Endodermal cell (in vitro differentiated cells): ENCODE measurements around the gene OR1L6. TPM values are rescaled to one million over a fixed set of nuclear protein-coding genes. Genes with fewer than 3 reads are reported as not detected.

Source experiments
- DNase-seq: peaks from one replicate; pipeline ENCODE4 v3.0.0-alpha.2; 2017
- H3K27ac ChIP-seq: 2 replicates; pipeline ENCODE4 v1.5.1; 2013; ENCODE audit warnings: mild to moderate bottlenecking, low read depth, low read length, moderate library complexity
- H3K27me3 ChIP-seq: 2 replicates; pipeline ENCODE4 v1.6.1; 2013; ENCODE audit warnings: mild to moderate bottlenecking, low read length, moderate library complexity; ENCODE audit not compliant: insufficient read depth, control insufficient read depth, poor library complexity, severe bottlenecking
- H3K36me3 ChIP-seq: 2 replicates; pipeline ENCODE4 v1.7.0; 2013; ENCODE audit warnings: mild to moderate bottlenecking, low read length, moderate library complexity; ENCODE audit not compliant: control insufficient read depth, insufficient read depth
- H3K4me1 ChIP-seq: one replicate; pipeline ENCODE4 v1.7.0; 2013; ENCODE audit warnings: low read length; ENCODE audit not compliant: control insufficient read depth, insufficient read depth
- H3K4me3 ChIP-seq: 2 replicates; pipeline ENCODE4 v1.5.1; 2013; ENCODE audit warnings: mild to moderate bottlenecking, low read length, moderate library complexity
- H3K9ac ChIP-seq: 2 replicates; pipeline ENCODE4 v1.6.1; 2013; ENCODE audit warnings: mild to moderate bottlenecking, low read length, moderate library complexity; ENCODE audit not compliant: poor library complexity, severe bottlenecking; ENCODE audit errors: extremely low read depth
- H3K9me3 ChIP-seq: 2 replicates; pipeline ENCODE4 v1.6.1; 2013; ENCODE audit warnings: mild to moderate bottlenecking, low read length, moderate library complexity; ENCODE audit not compliant: control insufficient read depth
- H3K27ac Mint-ChIP-seq: 2 replicates; pipeline ENCODE4 v1.8.0; 2020; ENCODE audit warnings: mixed read lengths
- H3K27me3 Mint-ChIP-seq: 2 replicates; pipeline ENCODE4 v1.8.0; 2021; ENCODE audit warnings: mild to moderate bottlenecking, mixed read lengths; ENCODE audit not compliant: insufficient read depth
- H3K36me3 Mint-ChIP-seq: 2 replicates; pipeline ENCODE4 v1.8.0; 2020; ENCODE audit warnings: low read depth, mixed read lengths
- H3K4me1 Mint-ChIP-seq: 2 replicates; pipeline ENCODE4 v1.8.0; 2020; ENCODE audit warnings: mixed read lengths
- H3K4me3 Mint-ChIP-seq: 2 replicates; pipeline ENCODE4 v1.8.0; 2020; ENCODE audit warnings: mild to moderate bottlenecking, moderate library complexity, mixed read lengths
- H3K9me3 Mint-ChIP-seq: 2 replicates; pipeline ENCODE4 v1.8.0; 2020; ENCODE audit warnings: mild to moderate bottlenecking, mixed read lengths
- CTCF ChIP-seq: fragments of 200-600 bp; sonication (generic); conservative IDR thresholded peaks from 2 replicates; pipeline ENCODE4 v1.5.0; 2021; ENCODE audit warnings: antibody characterized with exemption, mild to moderate bottlenecking
- WGBS, 2 experiments: methylation state at CpG; one replicate each; pipeline versions ENCODE4 v1.1.5 to v1.1.7; 2013; ENCODE audit warnings: missing lambda C conversion rate in 2 of 2, mixed read lengths in 1 of 2; ENCODE audit not compliant: insufficient coverage in 1 of 2, insufficient read length in 1 of 2; 5-methylcytosine and 5-hydroxymethylcytosine counted together
- total RNA-seq, 2 donors: library from RNA; stranded (reverse); fragmentation: NEBNext Ultra II Directional in 1 of 2; extraction: Animal tissue kit (Norgen Biotek cat#: 25700) in 1 of 2; gene quantifications; 2 replicates in 1 of 2; 3 replicates in 1 of 2; pipeline ENCODE4 v1.2.1, GENCODE V29; 2021

Gene OR1L6
- total RNA-seq, 2 donors from 2014 or later: not detected

GRCh38 chr9:122767817-122768216, 25.7 kb downstream of the OR1L6 start:
- H3K36me3 ChIP-seq: no peaks in the 10 kb centered on the region
- no peak for DNase-seq
- H3K9me3 ChIP-seq: peaks cover 4% of the 10 kb centered on the region
- H3K4me3 ChIP-seq: no peak overlapping the region
- H3K9me3 Mint-ChIP-seq: peaks cover 55% of the 10 kb centered on the region
- no peak for TF ChIP-seq CTCF
- WGBS, 2 experiments: 77 to 79% methylated on average over 3 to 4 of the region's 4 CpGs
- no peak overlapping the region for H3K4me3 Mint-ChIP-seq
- H3K9ac ChIP-seq: no peak overlapping the region
- no peaks in the 10 kb centered on the region for H3K27me3 ChIP-seq
- H3K27ac ChIP-seq: no peak overlapping the region
- no peaks in the 10 kb centered on the region for H3K4me1 Mint-ChIP-seq
- H3K27ac Mint-ChIP-seq: no peak overlapping the region
- H3K27me3 Mint-ChIP-seq: no peaks in the 10 kb centered on the region
- H3K4me1 ChIP-seq: no peaks in the 10 kb centered on the region
- H3K36me3 Mint-ChIP-seq: no peaks in the 10 kb centered on the region

GRCh38 chr9:122777052-122777451, 34.9 kb downstream of the OR1L6 start:
- Histone ChIP-seq H3K9ac (no peak overlapping the region), H3K27ac (no peak overlapping the region), H3K27me3 (no peaks in the 10 kb centered on the region), H3K4me3 (no peak overlapping the region), H3K36me3 (no peaks in the 10 kb centered on the region), H3K9me3 (peaks cover 4% of the 10 kb centered on the region), H3K4me1 (no peaks in the 10 kb centered on the region)
- Mint-ChIP-seq H3K27me3 (peaks cover 10% of the 10 kb centered on the region), H3K9me3 (peaks cover 16% of the 10 kb centered on the region), H3K27ac (no peak overlapping the region), H3K4me1 (no peaks in the 10 kb centered on the region), H3K4me3 (no peak overlapping the region), H3K36me3 (no peaks in the 10 kb centered on the region)
- no peak for DNase-seq
- WGBS, 2 experiments: 72 to 93% methylated on average over 4 to 8 of the region's 8 CpGs
- no peak for TF ChIP-seq CTCF

GRCh38 chr9:122777935-122778627, 36.0 kb downstream of the OR1L6 start:
- H3K9me3 ChIP-seq: peaks cover 4% of the 10 kb centered on the region
- no peaks in the 10 kb centered on the region for H3K36me3 ChIP-seq
- DNase-seq: no peak
- no peaks in the 10 kb centered on the region for H3K4me1 Mint-ChIP-seq
- 72 to 74% methylated on average over 2 to 3 of the region's 3 CpGs for WGBS, 2 experiments
- no peak overlapping the region for H3K27ac Mint-ChIP-seq
- H3K4me3 ChIP-seq: no peak overlapping the region
- no peaks in the 10 kb centered on the region for H3K27me3 ChIP-seq
- no peaks in the 10 kb centered on the region for H3K36me3 Mint-ChIP-seq
- no peak overlapping the region for H3K4me3 Mint-ChIP-seq
- H3K9me3 Mint-ChIP-seq: peaks cover 10% of the 10 kb centered on the region
- peaks cover 11% of the 10 kb centered on the region for H3K27me3 Mint-ChIP-seq
- no peak overlapping the region for H3K9ac ChIP-seq
- no peak for TF ChIP-seq CTCF
- H3K27ac ChIP-seq: no peak overlapping the region
- H3K4me1 ChIP-seq: no peaks in the 10 kb centered on the region
